Astrocyte (in vitro differentiated cells and primary cell): ENCODE measurements around the gene ABTB2. TPM values are rescaled to one million over a fixed set of nuclear protein-coding genes. Genes with fewer than 3 reads are reported as not detected.

Experiments used
- DNase-seq: peaks from one replicate; pipeline ENCODE4 v3.0.0-alpha.2; 2010; ENCODE audit warnings: low read depth
- FAIRE-seq: peaks from 2 replicates; lab custom pipeline; 2011; peaks lifted over from hg19 to GRCh38; lab: Jason Lieb, UNC
- H2AFZ ChIP-seq: 2 replicates; pipeline ENCODE4 v1.6.0; 2012; ENCODE audit warnings: low read depth, low read length, inconsistent platforms
- H3K27ac ChIP-seq: 2 replicates; pipeline ENCODE4 v1.5.1; 2011; ENCODE audit warnings: low read depth, low read length, inconsistent platforms
- H3K27me3 ChIP-seq: 2 replicates; pipeline ENCODE4 v1.6.0; 2011; ENCODE audit warnings: low read length, inconsistent platforms; ENCODE audit not compliant: insufficient read depth
- H3K36me3 ChIP-seq: 2 replicates; pipeline ENCODE4 v1.5.1; 2011; ENCODE audit warnings: low read length, inconsistent platforms; ENCODE audit not compliant: insufficient read depth
- H3K4me1 ChIP-seq: 2 replicates; pipeline ENCODE4 v1.5.1; 2011; ENCODE audit warnings: low read length, inconsistent platforms; ENCODE audit not compliant: insufficient read depth
- H3K4me2 ChIP-seq: 2 replicates; pipeline ENCODE4 v1.6.0; 2012; ENCODE audit warnings: low read length, inconsistent platforms
- H3K4me3 ChIP-seq: 2 replicates; pipeline ENCODE4 v1.5.1; 2011; ENCODE audit warnings: low read depth, mild to moderate bottlenecking, low read length, inconsistent platforms; ENCODE audit not compliant: insufficient read depth
- H3K79me2 ChIP-seq: 2 replicates; pipeline ENCODE4 v1.6.0; 2012; ENCODE audit warnings: mild to moderate bottlenecking, low read length, inconsistent platforms; ENCODE audit not compliant: insufficient read depth
- H3K9ac ChIP-seq: 2 replicates; pipeline ENCODE4 v1.6.0; 2012; ENCODE audit warnings: mild to moderate bottlenecking, low read length, inconsistent platforms
- H3K9me3 ChIP-seq: 2 replicates; pipeline ENCODE4 v1.5.1; 2012; ENCODE audit warnings: low read depth, mild to moderate bottlenecking, low read length, inconsistent platforms; ENCODE audit not compliant: insufficient read depth
- H4K20me1 ChIP-seq: 2 replicates; pipeline ENCODE4 v1.6.0; 2012; ENCODE audit warnings: low read length, inconsistent platforms; ENCODE audit not compliant: insufficient read depth
- H3K27ac Mint-ChIP-seq: one replicate; pipeline ENCODE4 v1.8.0; 2021; ENCODE audit warnings: mild to moderate bottlenecking, mixed read lengths; ENCODE audit not compliant: unreplicated experiment
- H3K27me3 Mint-ChIP-seq: one replicate; pipeline ENCODE4 v1.8.0; 2021; ENCODE audit warnings: low read depth, mixed read lengths; ENCODE audit not compliant: unreplicated experiment
- H3K36me3 Mint-ChIP-seq: one replicate; pipeline ENCODE4 v1.8.0; 2021; ENCODE audit warnings: low read depth, mixed read lengths; ENCODE audit not compliant: unreplicated experiment
- H3K4me1 Mint-ChIP-seq: one replicate; pipeline ENCODE4 v1.8.0; 2021; ENCODE audit warnings: low read depth, mixed read lengths; ENCODE audit not compliant: unreplicated experiment
- H3K4me3 Mint-ChIP-seq: one replicate; pipeline ENCODE4 v1.8.0; 2021; ENCODE audit warnings: mild to moderate bottlenecking, moderate library complexity, mixed read lengths; ENCODE audit not compliant: unreplicated experiment
- H3K9me3 Mint-ChIP-seq: one replicate; pipeline ENCODE4 v1.8.0; 2021; ENCODE audit warnings: mild to moderate bottlenecking, mixed read lengths; ENCODE audit not compliant: unreplicated experiment
- EZH2 ChIP-seq: IDR thresholded peaks from 2 replicates; pipeline ENCODE4 v1.6.1; 2012; ENCODE audit warnings: mild to moderate bottlenecking, low read length, inconsistent platforms; ENCODE audit not compliant: insufficient read depth
- total RNA-seq: library from RNA; stranded (reverse); gene quantifications from 2 replicates; pipeline ENCODE4 v1.2.1, GENCODE V29; 2021
- TF ChIP-seq, protein P1 (sequence below): IDR thresholded peaks from 2 replicates; pipeline ENCODE4 v1.5.1; 2011; ENCODE audit warnings: low read depth, mild to moderate bottlenecking, inconsistent platforms, low read length, moderate library complexity; ENCODE audit not compliant: insufficient read depth

Gene ABTB2
- total RNA-seq, 1 donor from 2014 or later, result 14.1 TPM

DNA sequence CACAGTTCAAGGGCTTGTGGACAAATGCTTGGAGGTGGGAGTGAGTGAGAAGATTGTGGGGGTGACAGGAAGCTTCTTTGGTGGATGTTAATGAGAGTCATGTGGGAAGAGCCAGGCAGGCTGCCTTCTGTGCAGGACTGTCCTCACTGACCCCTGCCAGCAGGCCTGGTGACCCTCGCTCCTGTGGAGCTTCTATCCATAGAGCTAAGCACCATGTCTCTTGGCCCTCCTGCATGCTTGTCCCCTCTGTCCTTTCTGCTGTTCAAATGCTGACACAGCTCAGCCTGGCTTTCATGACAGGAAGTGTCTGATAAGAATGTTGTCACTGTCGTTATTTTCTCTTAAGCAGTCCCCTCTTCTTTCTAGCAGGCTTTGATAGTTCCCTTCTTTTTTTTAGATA is 214.8 kb downstream of the ABTB2 start:
- H3K27ac Mint-ChIP-seq, result no peak overlapping the region

DNA sequence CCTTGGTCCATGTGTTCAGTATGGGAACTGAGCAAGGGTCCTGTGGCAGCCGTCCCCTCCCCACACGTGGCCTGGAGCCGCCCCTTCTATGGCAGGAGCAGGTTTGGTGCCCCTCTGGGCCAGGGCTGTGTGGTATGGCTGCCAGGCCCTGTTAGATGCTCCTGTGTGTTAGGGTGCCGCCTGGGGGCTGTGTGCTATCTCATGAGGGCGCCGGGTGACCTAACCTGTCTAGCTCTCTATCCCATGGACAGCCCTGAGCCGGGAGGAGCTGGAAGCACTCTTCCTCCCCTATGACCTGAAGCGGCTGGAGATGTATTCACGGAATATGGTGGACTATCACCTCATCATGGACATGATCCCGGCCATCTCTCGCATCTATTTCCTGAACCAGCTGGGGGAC is 217.7 kb downstream of the ABTB2 start:
- H3K27ac Mint-ChIP-seq, result no peak overlapping the region
- no peak overlapping the region for H3K9ac ChIP-seq
- H4K20me1 ChIP-seq, result peaks cover 25% of the 10 kb centered on the region
- no peaks in the 10 kb centered on the region for H3K4me1 ChIP-seq
- H3K36me3 Mint-ChIP-seq, result peaks cover 36% of the 10 kb centered on the region
- H3K36me3 ChIP-seq, result peaks cover 74% of the 10 kb centered on the region
- no peak overlapping the region for H3K27ac ChIP-seq
- H2AFZ ChIP-seq, result no peak overlapping the region
- H3K27me3 ChIP-seq, result no peaks in the 10 kb centered on the region
- TF ChIP-seq, protein P1, sequence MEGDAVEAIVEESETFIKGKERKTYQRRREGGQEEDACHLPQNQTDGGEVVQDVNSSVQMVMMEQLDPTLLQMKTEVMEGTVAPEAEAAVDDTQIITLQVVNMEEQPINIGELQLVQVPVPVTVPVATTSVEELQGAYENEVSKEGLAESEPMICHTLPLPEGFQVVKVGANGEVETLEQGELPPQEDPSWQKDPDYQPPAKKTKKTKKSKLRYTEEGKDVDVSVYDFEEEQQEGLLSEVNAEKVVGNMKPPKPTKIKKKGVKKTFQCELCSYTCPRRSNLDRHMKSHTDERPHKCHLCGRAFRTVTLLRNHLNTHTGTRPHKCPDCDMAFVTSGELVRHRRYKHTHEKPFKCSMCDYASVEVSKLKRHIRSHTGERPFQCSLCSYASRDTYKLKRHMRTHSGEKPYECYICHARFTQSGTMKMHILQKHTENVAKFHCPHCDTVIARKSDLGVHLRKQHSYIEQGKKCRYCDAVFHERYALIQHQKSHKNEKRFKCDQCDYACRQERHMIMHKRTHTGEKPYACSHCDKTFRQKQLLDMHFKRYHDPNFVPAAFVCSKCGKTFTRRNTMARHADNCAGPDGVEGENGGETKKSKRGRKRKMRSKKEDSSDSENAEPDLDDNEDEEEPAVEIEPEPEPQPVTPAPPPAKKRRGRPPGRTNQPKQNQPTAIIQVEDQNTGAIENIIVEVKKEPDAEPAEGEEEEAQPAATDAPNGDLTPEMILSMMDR, result no peak
- no peak for TF ChIP-seq EZH2
- DNase-seq, result no peak
- H3K4me1 Mint-ChIP-seq, result peaks cover 2% of the 10 kb centered on the region
- H3K4me3 ChIP-seq, result no peak overlapping the region
- H3K9me3 ChIP-seq, result no peaks in the 10 kb centered on the region
- no peaks in the 10 kb centered on the region for H3K9me3 Mint-ChIP-seq
- no peaks in the 10 kb centered on the region for H3K79me2 ChIP-seq
- no peak overlapping the region for H3K4me3 Mint-ChIP-seq
- no peaks in the 10 kb centered on the region for H3K27me3 Mint-ChIP-seq
- H3K4me2 ChIP-seq, result no peak overlapping the region
- no peak for FAIRE-seq

More for the DNA sequence above, 214.8 kb downstream of the ABTB2 start:
- Histone ChIP-seq H3K27ac (no peak overlapping the region), H3K4me3 (no peak overlapping the region), H4K20me1 (peaks cover 28% of the 10 kb centered on the region), H2AFZ (no peak overlapping the region), H3K79me2 (no peaks in the 10 kb centered on the region), H3K27me3 (no peaks in the 10 kb centered on the region), H3K4me2 (no peak overlapping the region), H3K4me1 (no peaks in the 10 kb centered on the region), H3K36me3 (peaks cover 82% of the 10 kb centered on the region), H3K9ac (no peak overlapping the region), H3K9me3 (no peaks in the 10 kb centered on the region)
- Mint-ChIP-seq H3K36me3 (peaks cover 27% of the 10 kb centered on the region), H3K4me1 (peaks cover 2% of the 10 kb centered on the region), H3K27me3 (no peaks in the 10 kb centered on the region), H3K9me3 (no peaks in the 10 kb centered on the region), H3K4me3 (no peak overlapping the region)
- DNase-seq, result no peak
- FAIRE-seq, result no peak
- TF ChIP-seq EZH2, result no peak
- TF ChIP-seq, protein P1, result no peak

DNA sequence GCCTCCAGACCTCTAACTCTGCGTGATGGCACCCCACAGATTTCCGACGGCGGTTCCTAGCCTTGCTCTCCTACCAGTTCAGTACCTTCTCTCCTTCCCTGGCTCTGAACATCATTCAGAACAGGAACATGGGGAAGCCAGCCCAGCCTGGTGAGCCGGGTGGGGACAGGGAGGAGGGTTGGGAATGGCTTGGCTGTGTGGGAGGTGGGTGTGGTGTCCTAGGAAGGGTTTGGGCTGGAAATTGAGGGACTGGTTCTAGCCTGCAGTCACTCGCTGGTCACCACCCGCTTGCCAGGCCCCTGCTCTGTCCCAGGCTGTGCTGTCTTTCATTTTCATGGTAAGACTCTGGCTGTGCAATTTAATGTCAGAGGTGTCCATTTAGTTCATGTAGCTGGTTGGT is 218.5 kb downstream of the ABTB2 start:
- Mint-ChIP-seq H3K4me1 (peaks cover 2% of the 10 kb centered on the region), H3K27me3 (no peaks in the 10 kb centered on the region), H3K9me3 (no peaks in the 10 kb centered on the region), H3K36me3 (peaks cover 39% of the 10 kb centered on the region), H3K4me3 (no peak overlapping the region), H3K27ac (no peak overlapping the region)
- no peak overlapping the region for H3K4me3 ChIP-seq
- H3K27ac ChIP-seq, result no peak overlapping the region
- no peak for DNase-seq
- peaks cover 25% of the 10 kb centered on the region for H4K20me1 ChIP-seq
- H3K9me3 ChIP-seq, result no peaks in the 10 kb centered on the region
- H3K4me1 ChIP-seq, result no peaks in the 10 kb centered on the region
- FAIRE-seq, result no peak
- H3K36me3 ChIP-seq, result peaks cover 74% of the 10 kb centered on the region
- H3K27me3 ChIP-seq, result no peaks in the 10 kb centered on the region
- TF ChIP-seq, protein P1, result no peak
- TF ChIP-seq EZH2, result no peak
- no peak overlapping the region for H2AFZ ChIP-seq
- H3K4me2 ChIP-seq, result no peak overlapping the region
- no peak overlapping the region for H3K9ac ChIP-seq
- no peaks in the 10 kb centered on the region for H3K79me2 ChIP-seq
